GM21786 (cell line): ENCODE results near the gene CYGB.
A peak's percentile ranks its signal among the peaks of the same experiment; 100 is the strongest.
"Not testable (repeated sequence)": the region's sequence is repeated elsewhere in the genome, so short reads cannot be mapped to it uniquely, and the experiment has no call there.

ENCODE experiments used
- ATAC-seq: cut with Tn5 transposase; IDR thresholded peaks from one replicate; pipeline ENCODE4 v1.9.1; 2021; ENCODE audit not compliant: unreplicated experiment

The CYGB gene

DNA sequence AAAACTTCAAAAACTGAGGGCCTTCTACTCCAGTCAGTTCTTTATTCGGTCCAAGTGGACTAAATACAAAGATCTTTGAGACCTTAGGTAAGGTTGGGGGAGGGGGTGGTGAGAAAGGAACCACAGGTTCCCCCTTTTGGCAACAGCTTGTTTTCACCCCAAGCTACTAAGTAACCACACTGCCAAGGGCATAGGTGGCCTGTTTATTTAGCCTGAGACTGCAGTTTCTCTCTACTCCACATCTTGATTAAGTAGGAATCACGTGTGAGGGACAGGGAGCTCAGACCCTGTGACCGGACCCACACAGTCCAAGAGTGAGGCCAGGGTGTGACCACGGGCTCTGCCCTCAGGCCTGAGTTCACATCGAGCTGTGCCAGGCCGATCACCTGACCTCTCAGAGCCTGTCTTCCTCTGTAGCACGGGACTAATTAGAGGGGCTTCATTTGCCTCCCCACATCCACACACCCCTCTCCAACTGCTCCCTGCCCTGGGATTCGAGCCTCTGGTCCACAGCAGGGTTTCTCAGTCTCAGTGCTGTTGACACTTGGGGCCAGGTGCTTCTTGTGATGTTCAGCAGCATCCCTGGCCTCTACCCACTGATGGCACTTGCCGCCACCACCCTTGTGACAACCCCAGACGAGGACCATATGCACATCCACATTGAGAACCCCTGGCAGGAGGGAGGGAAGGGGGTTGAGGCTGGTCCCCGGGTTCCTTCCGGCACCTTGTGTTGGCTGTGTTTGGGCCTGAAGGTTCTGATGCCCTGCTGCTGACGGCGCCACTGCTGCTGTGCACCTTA, 30.3 kb upstream of the CYGB start:
- no peak for ATAC-seq

- ATAC-seq = no peak
Observed at GRCh38 chr17:76566988-76567431, 29.5 kb upstream of the CYGB start.

DNA sequence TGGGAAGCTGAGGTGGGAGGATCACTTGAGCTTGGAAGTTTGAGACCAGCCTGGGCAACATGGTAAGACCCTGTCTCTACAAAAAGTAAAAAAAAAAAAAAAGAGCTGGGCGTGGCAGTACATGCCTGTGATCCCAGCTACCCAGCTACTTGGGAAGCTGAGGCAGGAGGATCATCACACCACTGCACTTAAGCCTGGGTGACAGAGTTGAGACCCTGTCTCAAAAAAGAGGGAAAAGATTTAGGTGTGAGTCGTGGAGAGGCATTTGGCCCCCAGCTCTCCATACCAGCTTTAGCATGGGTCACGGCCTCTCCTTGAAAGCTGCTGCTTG, 29.1 kb upstream of the CYGB start:
- no peak for ATAC-seq

DNA sequence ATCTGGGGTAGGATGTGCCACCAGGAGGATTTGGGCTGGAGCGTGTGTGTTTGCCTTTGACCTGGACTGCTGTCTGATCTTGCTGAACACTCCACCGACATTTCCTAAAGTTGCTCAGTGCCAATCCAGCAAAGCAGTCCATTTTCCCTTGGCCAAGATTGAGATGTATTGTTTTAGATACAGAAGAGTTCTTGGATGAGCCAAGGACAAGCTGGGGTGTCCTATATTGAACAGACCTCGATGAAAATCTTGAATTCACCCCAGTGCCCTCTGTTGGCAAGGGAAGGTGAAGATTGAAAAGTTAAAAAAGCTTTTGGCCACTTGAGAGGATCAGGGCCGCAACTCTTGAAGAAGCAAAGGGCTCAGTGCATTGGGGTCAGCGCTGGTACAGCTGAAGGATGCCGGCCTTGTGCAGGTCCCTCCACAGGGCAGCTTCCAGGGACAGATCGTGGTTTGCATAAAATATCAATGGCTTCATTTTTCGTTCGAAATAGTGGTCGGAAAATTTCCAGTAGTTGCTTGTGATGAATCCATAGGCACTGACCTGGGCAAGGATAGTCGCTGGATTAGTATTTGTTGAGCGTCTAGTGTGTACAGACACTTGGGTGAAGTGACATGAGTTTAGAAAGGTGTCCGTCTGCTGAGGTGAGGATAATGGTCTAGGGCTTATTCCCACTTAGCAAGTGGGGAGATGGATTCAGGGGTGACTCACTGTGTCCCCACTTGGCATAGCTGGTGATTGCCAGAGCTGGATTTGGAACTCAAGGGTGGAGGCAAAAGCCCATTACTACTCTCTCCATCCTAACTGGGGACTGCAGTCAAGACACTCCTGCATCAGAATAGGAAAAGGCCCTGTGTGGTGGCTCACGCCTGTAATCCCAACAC, 28.5 kb upstream of the CYGB start:
- no peak for ATAC-seq

DNA sequence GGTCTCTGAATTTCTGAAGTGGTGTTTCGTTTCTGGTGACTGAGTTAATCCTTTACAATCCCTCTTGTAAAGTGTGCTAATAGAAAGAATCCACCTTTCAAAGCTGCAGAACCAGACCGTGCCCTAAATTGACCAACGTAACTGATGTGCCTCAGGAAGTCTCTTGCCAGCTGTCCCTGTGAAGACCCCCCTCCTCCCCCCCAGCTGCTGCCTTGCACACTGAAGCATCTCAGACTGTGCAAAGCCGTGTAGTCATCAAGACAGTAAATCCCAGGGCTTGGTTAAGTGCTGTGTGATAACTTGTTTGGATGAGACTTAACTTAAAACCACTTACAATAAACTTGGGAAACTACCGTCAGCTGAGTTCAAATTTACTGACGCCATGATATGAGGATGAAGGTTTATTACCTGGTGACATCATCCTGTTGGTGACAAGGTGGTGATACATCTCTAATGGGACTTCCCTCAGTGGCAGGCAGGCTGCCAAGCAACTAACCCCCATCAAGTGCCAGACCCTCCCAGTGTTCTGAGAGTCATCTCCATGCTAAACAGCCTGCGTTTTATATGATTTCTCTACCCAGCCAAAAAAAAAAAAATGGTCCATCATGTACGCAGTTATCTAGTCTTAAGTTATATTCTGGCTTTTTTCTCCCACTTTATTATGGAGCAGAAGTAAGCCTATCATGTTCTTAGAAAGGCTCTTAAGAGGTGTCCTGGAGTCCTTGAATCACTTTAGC, 27.6 kb upstream of the CYGB start:
- not testable (repeated sequence) for ATAC-seq

- not testable (repeated sequence) for ATAC-seq
Observed at GRCh38 chr17:76563359-76563758, 25.9 kb upstream of the CYGB start.

DNA sequence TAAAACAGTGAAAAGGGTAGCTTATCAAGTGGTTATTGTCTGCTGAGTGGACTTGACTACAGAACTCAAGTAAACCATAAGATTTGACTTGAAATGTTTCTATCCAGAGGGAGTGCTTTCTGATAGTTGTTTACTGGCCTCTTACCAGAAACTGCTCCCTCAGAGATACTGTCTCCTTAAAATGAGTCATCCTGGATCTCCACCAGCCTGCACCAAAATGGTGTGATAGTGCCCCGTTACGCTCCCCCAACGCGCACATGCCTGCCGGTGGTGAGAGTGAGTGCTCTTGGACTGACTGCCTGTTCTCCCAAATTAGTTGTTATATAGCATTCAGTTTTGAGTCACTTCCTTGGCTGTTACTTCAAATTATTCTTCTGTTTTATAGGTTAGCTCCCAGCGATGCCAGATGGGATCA, 25.2 kb upstream of the CYGB start:
- ATAC-seq = no peak

- no peak for ATAC-seq
Observed at GRCh38 chr17:76561799-76562268, 24.3 kb upstream of the CYGB start.

GRCh38 chr17:76561332-76561731, 23.8 kb upstream of the CYGB start:
- ATAC-seq = no peak

GRCh38 chr17:76560877-76561221, 23.3 kb upstream of the CYGB start:
- ATAC-seq = no peak

- ATAC-seq = no peak
Observed at GRCh38 chr17:76560036-76560876, 22.7 kb upstream of the CYGB start.

DNA sequence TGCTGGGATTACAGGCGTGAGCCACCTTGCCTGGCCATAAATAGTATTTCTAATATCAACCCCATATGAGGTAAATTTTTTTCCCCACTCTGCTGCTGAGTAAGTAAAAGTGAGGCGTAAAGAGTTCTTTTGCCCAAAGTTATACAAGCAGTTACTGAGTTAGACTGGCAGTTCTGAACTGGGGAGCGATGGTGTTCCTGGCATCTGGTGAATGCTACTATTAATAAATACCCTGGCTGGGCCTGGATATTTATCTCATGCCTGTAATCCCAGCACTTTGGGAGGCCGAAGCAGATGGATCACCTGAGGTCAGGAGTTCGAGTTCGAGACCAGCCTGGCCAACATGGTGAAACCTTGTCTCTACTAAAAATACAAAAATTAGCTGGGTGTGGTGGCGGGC, 22.0 kb upstream of the CYGB start:
- ATAC-seq = not testable (repeated sequence)

DNA sequence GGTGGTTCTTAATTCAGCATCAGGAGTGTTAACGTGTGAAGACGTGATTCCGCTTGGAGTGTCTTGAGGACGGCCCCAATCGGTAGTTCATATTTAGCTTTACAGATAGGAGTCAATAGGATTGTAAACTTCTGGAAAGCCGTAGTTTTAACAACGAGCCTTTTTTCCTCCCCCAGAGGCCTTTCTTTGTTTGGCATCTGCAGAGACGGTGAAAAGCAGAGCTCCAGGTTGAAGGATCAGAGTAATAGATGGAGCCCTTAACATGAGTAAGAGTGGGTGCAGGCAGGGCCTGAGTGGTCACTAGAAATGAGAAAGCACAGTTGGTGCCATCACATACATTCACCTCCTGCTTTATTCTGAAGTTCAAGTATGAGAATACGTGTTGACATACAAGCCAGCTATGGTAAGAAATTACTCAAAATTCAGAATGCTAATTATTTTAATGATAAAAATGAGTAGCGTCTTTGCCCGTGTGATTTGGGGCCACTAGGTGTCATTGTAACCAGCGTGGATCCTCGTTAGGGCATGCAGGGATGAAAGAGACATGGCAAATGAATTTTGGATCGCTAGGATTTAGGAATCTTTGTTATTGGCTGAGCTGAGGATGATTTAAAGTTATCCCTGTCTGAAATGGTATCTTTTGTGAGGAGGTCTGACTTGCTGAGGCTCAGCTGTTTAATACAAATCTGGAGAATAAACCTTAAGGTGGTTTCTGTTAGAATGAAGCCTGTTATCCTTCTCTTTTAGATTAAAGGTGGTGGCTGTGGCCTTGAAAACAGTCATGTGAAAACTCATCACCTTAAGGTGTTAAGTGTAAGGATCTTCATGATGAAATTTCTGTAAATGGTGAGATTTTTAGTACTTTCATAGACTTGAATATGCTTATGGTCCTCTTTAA, 20.9 kb upstream of the CYGB start:
- ATAC-seq = no peak

GRCh38 chr17:76557368-76558197, 20.1 kb upstream of the CYGB start:
- peak; percentile 87 for ATAC-seq

DNA sequence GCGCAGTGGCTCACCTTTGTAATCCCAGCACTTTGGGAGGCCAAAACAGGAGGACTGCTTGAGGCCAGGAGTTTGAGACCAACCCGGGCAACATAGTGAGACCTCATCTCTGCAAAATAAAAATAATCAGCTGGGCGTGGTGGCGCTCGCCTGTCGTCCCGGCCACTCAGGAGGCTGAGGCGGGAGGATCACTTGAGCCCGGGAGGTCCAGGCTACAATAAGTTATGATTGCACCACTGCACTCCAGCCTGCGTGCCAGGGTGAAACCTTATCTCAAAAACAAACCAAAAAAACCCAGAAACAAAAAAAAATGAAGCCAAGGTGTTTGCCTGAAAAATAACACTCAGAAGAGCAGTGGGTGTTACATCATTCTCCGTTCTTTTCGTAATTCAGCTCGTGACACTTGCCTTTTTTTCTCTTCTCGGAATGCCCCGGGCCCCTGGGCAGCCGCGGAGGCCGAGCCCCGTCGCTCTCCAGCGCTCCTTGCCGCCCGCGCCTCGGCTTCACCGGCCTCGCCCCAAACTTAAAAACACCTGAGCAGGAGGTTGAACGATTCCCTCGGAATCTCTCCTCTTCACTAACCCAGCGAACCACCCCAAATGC, 19.4 kb upstream of the CYGB start:
- no peak for ATAC-seq

GRCh38 chr17:76554131-76554530, 16.6 kb upstream of the CYGB start:
- ATAC-seq = no peak

- ATAC-seq = no peak
Observed at GRCh38 chr17:76553178-76553908, 15.8 kb upstream of the CYGB start.

DNA sequence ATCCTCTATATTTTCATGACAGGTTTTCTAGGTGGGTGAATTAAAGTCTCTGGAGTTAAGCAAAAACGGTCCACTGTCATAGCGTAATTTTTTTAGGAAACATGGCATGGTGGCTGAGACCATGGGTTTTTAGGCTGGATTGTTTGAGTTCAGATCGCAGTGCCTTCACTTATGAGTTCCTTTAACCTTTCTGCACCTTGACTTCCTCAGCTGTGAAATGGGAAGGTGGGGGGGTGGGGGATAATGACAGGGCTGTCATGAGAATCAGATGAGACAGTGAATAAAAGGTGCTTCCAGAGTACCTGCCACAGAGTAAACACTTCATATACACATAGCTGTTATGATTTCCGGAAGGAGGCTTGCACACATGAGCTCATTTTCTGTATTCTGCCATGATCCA, 14.2 kb upstream of the CYGB start:
- no peak for ATAC-seq
